Hepatocyte (in vitro differentiated cells): ENCODE data around the gene MGMT.

ENCODE experiments used
- EZH2 ChIP-seq: fragments of 200-600 bp; sonication (generic); IDR thresholded peaks from 2 replicates; pipeline ENCODE4 v1.6.1; 2016; ENCODE audit warnings: antibody characterized with exemption, mild to moderate bottlenecking, borderline replicate concordance
- EZH2phosphoT487 ChIP-seq: fragments of 200-600 bp; sonication (generic); IDR thresholded peaks from one replicate; pipeline ENCODE4 v1.6.1; 2018; ENCODE audit warnings: antibody characterized with exemption, mild to moderate bottlenecking, low read depth, moderate library complexity; ENCODE audit not compliant: unreplicated experiment, severe bottlenecking
- TF ChIP-seq, protein P1 (sequence below): fragments of 200-600 bp; sonication (generic); IDR thresholded peaks from 2 replicates; pipeline ENCODE4 v1.5.1; 2016; ENCODE audit warnings: antibody characterized with exemption, mild to moderate bottlenecking; ENCODE audit not compliant: poor library complexity

DNA sequence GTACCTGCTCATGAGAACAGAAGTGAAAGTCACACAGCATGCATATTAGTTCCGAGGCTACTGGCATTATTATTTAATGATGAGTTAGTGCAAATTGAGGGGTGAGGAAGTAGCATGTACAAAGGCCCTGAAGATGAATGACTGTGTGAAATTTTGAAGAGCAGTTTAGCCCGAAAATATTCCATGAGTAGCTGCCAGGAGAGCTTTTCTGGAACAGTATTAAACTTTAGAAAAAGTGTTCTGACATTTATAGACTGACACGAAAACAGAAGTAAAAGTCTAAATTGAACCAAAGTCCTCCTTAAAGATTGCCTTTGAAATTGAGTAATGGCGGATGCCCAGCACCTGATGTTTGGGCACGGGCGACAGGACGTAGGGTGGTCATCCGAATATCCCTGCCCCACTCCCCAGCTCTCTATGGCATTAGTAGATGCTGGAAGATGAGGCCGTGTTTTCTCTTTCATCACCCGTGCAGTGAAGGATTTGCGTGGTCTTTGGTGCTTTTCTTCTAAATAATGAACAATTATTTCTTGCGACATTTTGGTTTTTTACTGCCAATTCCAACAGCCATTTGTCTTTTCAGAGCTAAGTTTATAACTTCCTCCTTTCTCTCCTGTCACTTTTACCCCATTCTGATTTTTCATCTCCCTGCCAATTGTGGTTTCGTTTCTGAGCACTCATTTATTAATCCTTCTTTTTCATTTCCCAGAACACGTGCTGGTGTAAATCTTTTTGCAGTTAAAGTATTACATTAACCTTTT, 192.6 kb downstream of the MGMT start:
- TF ChIP-seq, protein P1, sequence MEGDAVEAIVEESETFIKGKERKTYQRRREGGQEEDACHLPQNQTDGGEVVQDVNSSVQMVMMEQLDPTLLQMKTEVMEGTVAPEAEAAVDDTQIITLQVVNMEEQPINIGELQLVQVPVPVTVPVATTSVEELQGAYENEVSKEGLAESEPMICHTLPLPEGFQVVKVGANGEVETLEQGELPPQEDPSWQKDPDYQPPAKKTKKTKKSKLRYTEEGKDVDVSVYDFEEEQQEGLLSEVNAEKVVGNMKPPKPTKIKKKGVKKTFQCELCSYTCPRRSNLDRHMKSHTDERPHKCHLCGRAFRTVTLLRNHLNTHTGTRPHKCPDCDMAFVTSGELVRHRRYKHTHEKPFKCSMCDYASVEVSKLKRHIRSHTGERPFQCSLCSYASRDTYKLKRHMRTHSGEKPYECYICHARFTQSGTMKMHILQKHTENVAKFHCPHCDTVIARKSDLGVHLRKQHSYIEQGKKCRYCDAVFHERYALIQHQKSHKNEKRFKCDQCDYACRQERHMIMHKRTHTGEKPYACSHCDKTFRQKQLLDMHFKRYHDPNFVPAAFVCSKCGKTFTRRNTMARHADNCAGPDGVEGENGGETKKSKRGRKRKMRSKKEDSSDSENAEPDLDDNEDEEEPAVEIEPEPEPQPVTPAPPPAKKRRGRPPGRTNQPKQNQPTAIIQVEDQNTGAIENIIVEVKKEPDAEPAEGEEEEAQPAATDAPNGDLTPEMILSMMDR, result no peak
- no peak for TF ChIP-seq EZH2
- no peak for TF ChIP-seq EZH2phosphoT487
